ENCODE measurements around the gene SLC6A6.

SLC6A6 gene

DNA sequence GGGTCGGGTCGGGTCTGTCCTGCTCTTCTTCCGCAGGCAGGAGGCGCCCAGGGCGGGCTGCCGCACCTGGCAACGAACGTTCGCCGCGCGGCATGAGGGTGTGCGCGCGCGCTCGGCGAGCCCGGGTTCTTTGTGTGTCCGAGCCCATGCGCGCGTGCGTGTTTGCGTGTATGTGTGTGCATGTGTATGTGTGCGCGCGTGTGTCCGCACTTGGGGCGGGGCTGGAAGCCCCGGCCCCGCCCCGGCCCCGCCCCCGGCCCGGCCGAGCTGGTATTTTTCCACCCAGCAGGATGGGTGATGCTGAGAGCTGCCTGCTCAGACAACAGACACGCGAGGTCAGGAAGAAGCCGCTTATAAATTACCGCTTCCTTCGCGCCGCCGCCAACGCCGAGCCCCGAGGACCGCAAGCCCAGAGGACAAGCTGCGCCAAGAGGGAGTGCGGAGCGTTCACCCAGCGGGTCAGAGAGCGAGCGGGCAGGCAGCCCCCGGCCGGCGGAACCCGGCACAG is at the start of gene SLC6A6:
SLC6A6 (plus strand) TSS at position 303 of the 508 bp plus-strand sequence. CDS start 41,029 bp downstream, outside the sequence.
- ATAC-seq = peak; percentile 76 to 79

DNA sequence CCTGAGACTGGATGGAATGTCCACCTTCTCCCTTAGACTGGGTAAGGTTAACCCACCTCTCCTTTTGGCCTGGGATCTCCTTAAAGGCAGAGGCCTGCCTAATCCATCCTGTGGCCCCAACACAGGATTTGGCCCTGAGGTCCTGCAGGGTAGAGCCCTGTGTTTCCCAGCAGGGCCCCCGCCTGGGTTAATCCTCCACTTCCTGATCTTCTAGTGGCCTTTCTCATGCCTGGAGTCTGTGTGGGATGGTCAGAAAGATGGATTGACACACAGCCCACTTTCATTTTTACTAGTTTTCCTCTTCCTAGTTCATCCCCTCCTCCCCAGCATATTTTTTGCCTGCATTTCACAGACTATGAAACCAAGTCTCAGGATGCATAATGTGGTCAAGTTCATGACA is 48.9 kb upstream of the SLC6A6 start:
- ATAC-seq = no peak

DNA sequence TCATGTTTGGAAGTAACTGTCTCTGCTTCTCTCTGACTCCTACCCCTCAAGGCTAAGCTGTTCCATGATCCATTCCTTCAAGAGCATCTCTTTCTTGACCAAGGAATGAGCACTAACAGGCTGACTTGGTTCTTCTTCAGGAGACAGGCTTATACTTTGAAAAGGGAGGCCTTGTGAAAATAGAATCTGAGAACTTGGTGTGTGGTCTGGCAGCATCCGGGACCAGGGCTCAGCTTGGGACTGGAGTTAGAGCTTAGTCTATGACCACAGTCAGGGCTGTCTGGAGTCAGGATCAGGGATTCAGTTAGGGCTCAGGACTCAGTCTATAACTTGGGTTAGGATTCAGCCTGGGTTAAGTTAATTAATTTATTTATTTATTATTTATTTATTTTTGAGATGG is 44.9 kb upstream of the SLC6A6 start:
- no peak for ATAC-seq

DNA sequence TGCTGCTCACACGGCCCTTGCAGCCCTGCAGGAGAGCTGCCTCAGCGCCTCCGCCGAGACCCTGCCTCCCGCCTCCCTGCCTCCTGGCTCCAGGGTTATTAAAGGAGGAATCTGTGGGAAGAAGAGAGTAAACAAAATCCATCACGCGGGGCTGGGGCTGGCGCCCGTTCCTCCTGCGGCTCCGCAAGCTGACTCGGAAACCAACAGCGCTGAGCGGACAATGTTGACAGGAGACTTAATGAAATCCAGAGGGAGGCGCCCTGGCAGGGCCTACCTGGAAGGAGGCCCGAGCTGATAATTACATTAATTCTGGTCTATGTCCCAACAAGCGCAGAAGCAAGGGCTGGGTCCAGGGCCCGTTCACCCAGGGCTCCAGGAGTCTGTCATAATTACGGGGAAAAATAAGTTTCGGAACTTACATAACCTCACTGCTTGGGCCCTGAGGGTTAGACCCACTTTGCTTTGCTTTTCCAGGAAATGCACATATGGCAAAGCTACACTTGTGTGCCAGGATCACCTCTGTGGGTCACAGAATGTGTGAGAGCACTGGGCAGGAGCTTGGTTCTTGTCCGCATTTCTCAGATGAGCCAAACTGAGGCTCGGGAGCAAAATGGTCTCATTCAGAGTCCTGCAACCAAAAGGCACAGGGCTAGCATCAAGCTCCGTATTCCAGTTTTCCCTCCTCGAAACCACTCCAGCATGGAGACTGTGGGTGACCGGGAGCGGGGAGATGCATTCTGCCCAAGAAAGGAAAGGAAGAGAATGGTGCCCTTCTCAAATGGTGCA is 43.8 kb upstream of the SLC6A6 start:
- ATAC-seq = no peak

DNA sequence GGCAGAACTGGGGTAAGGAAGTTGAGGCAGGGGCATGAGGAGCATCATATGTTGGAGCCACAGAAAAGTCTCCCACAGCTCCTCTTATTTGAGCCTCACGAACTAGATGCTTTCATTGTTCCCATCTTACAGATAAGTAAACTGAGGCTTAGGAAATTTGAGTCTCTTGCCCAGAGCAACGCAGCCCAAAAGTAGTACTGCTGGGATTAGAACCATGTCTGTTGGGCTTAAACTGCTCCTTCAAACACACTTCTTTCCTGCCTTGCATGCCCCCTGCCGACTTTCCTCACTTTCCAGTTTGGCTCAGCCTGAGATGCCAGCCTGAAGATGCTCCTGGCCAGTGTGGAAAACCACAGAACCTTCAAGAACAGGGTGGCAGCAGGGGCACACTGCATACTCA is 43.1 kb upstream of the SLC6A6 start:
- no peak for ATAC-seq

DNA sequence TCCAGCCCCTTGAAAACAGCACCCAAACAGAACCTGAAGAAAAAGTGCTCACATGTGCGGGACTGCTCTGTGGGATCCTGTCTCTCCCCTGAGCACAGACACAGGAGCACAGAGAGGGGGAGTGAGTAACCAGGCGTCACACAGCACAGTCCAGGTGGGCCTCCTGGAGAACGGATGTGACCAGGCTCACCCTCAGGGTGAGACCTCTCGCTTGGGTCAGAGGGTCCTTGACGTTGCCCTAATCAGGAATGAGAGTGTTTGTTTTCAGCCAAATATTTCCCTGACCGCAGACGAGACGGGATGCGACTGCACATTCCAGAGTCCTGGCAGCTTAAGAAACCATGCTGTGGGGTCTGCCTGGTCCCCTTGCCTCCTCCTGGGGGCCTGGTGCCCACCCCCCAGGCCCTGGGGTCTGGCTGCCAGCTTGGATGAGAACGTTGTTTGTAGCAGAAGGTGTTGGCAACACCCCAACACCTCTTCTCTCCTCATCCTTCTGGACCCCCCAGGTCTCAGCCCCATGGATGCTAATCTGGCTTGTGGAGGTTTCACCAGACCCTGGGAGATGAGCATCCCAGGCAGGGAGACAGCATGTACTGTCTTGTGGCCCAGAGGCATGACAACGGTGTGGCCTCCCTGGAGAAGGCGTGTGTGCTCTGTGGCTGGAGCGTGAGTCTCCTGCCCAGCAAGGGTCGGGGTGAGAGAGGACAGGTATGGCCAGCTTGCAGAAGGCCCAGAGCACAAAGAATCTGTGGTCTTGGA is 42.1 kb upstream of the SLC6A6 start:
- ATAC-seq = no peak

DNA sequence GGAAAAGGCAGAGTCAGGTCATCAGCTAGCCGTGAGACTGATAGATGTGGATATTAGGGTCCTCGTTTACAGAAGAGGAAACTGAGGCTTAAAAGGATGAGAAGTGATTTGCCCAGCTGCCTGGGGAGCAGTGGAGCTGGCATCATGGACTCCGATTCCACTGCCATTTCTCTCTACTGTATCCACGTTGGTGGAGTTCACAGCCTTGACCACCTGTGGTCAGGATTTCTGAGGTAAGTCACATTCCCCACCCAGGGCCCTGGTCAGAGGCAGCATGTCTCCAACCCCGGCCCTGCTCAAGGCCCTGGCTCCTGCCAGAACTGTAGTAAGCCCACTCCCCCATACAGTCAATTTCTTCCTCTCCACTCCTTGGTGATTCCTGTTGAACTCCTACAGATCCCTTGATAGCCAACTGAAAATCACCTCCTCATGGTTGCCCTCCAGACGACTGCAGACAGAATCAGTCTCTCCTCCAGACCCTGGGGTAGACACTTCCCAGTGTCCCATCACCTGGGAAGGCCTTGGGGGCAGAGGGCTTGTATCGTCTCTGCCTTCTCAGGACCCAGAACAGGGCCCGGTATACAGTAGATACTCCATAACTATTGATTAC is 41.2 kb upstream of the SLC6A6 start:
- no peak for ATAC-seq

DNA sequence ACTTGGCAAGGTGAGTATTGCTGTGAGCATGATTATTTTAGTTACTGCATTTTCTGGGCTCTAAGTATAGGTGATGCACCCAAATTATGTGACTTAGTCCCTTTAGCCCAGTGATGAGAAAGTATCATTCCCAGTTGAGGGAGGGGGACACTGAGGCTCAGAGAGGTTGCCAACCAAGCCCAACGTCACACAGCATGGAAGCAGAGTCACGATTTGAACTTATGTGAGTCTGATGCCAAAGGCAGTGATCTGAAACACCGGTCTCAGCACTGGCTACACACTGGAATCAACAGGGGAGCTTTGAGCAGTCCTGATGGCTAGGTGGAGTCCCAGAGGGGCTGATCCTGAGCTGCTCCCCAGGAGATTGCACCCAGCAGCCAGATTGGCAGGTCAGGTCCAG is 39.5 kb upstream of the SLC6A6 start:
- no peak for ATAC-seq

DNA sequence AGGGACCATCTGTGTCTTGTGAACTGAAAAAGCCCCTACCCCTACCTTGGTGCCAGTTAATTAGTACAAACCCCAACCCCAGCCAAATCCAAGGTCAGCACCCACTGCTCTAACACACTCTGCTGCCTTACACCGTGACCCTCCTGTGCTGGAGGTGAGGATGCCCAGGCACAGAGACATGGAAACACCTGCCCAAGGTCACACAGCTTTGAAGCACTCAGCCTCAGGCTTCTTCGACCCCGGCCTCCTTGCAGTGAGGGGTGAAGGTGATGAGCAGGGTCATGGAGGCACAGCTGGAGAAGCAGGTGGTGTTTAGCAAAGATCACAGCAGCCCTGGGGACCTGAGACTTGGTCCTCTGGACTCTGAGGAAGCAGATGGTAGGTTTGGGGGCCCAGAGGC is 39.0 kb upstream of the SLC6A6 start:
- no peak for ATAC-seq

DNA sequence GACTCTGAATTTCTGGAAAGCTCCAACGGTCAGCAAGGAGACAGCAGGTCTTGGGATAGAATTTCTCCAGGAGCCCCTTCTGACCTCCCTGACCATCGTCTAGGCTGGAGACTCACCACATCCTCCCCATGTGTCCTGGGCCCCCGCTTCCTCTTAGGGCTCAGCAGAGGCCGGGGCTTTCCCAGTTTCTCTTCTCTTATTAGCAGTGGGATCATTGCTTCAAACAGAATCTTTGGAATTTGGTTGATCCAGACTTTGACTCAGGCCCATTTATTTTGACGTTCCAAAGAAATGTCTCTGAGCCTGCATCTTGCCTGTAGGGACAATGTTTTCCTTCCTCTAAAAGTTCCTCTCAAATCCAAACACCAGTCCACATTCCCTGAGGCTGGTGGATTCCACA is 38.4 kb upstream of the SLC6A6 start:
- ATAC-seq = no peak

DNA sequence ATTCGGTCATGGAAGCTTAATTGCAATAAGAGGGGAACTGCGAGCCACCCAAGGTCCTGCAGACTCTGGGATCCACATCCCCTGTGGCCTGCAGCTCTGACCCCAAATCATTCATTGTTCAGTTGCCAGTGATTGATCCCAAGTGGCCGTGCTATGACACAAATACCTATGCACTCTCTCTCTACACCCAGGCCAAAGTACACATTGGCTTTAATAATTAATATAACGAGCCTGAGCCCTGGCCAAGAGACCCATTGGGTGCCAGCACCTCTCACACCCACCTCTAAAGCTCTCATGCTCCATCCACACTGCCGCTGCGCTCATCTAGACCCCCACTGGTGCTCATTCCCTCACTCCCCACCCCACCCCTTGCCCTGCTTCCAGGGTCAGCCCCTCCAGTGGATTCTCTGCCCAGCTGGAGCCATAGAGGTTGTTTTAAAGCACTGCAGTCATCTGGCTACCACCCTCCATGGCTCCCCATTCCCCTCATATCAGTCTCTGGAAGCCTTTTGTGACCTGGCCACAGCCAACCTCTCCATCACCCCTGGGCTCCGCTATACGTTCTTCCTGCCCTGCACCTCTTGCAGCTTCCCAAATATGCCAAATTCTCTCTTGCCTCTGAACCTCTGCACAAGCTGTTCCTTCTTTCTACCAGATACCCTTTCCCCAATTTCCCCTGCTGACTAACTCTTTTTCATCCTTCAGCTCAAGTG is 37.7 kb upstream of the SLC6A6 start:
- ATAC-seq = no peak

DNA sequence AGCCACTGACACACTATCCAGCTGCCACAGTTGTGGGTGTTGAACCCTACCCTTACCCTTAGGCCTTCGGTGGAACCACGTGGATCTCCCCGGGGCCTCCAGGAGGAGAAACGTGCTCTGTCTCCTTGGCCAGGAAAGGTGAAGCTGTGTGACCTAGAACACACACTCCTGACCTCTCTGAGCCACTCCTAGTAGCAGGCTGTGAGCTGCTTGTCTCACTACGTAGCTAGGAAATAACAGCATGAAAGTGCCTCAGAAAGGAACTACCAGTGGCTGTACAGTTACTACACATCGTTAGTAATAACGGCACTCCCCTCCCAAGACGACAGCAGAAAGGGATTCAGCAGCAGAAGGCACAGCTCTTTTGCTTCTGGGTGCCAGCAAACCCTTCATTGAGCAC is 36.2 kb upstream of the SLC6A6 start:
- ATAC-seq = no peak

DNA sequence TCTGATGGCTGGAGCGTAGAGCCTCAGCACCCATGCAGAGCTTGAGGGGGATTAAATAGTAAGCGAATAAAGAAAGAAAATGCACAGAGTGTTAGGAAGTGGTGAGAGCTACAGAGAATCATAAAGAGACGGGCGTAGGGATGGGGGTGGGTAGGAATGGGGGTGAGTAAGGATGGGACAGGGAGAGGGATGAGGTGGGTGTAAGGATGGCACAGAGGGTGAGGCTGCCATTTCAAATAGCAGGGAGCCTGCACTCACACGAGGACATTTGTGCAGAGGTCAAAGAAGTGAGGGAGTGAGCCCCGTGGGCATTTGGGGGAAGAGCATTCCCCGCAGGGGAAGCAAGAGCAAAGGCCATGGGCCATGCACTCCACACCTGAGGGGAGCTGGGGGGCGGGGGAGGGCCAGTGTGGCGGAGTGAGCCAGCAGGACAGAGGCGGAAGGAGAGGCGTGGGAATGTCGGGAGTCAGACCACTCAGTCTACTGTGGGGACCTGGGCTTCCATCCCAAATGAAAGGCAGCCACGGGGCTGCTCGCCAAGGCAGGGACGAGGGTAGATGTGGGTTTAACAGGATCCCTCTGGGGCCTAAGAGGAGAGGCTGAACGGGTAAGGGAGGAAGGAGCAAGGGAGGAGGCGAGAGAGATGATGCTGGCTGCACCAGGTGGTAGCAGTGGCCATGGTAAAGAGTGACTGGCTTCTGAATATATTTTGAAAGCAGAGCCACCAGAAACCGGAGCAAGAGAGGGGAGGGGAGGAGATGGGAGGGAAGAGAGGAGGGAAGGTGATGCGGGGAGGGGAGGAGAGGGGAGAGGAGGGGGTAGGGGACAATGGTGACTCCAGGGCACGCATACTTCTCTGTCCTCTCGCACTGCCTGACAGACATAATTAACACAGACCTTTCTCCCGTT is 35.2 kb upstream of the SLC6A6 start:
- ATAC-seq = no peak

DNA sequence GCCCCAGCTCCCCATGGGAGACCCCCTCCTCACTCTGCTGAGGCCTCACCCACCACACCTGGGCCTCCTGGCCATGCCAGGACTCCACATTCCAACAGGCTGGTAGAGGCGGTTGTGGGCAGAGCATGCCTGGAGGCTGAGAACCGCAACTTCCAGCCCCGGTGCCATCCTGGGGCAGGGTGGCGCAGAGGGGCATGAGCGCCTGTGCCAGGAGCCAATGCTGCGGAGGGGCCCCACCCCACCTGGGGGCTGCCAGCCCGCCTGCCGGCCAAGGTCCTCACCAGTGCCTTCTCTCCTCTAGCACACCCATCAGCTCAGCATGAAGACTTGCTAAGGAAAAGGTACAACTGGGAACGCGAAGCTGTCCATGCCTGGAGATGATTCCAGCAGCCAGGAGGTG is 34.3 kb upstream of the SLC6A6 start:
- no peak for ATAC-seq

DNA sequence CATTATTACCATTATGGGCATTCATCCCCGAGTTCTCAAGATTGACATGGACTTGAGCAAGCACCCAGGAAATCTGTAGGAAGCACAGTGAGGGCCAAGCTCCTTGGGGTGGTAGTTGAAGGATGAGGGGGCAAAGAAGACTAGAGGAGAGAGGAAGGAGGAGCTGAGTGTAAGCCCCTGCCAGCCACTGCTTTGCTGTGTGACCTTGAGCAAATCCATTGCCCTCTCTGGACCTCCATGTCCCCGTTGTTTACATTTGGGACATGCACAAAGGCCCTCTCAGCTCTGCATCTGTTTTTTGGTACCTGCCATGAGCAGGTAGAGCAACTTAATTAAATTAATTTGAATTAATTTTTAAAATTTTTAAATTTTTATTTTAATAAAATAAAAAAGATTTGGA is 33.5 kb upstream of the SLC6A6 start:
- no peak for ATAC-seq

DNA sequence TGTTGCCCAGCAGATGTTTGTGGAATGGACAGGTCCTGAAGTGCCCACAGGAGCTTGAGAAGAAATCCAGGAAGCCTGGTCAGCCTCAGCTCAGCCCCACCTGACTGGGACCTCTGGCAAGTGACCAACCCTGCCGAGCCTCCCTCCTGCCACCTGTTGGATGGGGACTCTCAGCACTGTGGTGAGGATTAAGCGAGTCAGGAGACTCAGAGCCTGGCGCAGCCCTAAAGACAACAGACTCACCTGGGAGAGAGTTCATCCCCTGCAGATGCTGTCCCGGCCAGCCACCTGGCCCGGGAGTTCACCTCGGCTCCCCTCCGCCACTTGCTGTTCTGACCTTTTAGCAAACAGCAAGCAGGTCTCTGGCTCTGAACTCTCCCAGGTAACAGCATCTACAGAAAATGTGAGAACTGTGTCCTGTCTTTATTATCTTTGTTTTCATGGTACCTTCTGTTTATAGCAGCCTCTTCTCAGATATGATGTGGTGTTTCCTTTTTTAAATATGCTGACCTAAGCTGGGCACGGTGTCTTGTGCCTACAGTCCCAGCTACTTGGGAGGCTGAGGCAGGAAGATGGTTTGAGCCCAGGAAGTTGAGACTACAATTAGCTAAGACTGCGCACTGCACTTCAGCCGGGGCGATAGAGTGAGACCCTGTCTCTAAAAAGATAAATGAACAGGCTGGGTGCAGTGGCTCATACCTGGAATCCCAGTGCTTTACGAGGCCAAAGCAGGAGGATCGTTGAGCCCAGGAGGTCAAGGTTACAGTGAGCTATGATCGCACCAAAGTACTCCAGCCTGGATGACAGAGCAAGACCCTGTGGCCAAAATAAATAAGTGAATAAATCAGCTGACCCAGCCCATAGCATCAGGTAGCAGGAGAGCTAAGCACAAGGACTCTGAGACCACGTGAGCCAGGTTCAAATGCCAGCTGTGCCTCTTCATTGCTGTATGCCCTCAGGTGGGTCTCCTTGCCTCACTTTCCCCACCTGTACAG is 32.4 kb upstream of the SLC6A6 start:
- no peak for ATAC-seq

DNA sequence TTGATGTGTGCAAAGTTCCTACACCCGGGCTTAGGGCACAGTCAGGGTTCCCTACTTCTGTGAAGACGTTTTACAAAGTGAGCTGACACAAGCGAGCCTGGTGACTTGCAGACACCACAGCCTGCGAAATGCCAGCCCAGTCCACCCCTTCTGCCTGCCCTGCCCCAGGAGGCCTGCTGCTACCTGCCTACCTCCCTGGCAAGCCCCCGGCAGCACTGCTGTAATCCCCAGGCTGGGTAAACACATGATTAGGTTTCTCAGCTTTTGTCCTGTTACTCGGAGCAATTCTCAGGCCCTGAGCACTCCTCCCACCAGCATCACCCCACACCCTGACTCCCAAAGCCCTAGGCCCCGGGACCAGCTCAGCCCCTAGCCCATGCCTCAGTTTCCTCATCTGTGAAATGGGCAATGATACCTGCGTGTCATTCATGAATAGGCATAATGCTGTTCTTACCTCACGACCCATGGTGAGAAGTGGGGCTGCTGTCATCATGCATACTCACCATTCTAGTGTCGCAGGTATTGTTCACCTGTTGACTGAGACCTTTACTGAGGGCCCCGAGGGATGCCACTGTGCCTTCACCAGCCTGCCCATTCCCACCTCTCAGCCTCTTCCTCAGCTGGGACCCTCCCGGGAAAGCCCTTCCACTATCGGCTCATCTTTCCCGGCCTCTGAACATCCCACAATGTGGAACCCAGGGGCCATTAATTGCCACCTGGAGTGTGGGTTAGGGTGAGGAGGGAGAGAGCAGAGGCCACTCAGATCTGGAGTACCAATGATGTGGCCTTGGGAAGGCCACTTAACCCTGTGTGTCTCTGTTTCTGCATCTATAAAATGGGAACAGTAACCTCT is 31.5 kb upstream of the SLC6A6 start:
- ATAC-seq = no peak

DNA sequence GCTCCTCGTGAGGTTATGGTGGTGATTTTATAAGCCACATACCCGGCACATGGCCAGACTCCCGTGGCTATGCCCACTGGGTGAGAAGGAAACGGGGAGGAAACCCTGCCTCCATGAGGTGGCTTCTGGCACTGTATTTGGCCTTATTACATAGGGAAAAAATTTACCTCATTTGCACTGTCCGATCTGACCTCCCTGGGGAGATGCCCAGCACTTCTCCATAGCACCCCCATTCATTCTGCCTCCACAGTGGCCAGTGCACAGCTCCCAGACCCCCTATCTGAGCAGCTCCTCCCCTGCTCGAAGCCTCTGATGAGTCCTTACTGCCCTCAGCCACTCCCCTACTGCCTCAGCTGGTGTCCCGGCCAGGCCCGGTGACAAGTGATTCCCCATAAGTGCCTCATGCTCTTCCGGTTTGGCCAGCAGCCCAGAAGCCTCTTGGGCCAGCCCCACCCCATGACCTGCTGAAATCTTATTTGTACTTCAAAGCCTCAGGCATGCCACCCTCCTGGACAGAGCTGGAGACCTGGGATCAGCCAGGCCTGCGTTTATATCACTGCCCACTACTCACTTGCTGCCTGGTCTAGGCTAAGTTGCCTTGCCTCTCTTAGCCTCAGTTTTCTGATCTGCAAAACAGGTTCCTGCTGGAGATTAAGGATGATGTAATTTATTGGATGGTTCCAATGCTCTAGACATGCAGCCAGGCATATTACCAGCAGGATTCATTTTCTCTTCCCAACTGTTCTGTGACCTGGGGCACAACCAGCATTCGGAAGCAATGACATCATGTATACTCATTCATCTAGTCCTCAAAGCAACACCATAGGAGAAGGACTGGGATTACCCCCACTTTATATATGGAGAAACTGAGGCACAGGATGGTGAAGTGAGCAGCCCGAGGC is 30.6 kb upstream of the SLC6A6 start:
- no peak for ATAC-seq

DNA sequence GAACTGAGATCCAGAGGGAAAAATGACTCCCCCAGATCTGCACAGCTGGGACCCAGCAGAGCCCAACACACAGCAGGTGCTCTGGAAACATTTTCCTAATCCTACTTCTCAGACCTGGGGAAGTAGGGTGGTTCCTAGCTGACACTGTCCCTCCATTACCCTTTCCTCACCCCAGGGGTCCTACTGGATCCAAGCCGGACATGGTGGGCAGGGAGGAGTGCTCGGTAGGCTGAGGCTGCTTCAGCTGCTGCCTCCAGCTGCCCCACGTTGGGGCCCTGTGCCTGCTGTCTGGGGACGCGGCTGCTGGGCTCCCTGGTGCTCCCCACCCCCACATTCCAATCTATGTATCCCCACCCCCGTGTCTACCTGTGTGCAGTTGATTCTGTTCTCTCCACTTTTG is 29.8 kb upstream of the SLC6A6 start:
- ATAC-seq = no peak
